Measurements from ENCODE around the gene CHODL. TPM values are rescaled to one million over a fixed set of nuclear protein-coding genes. Genes with fewer than 3 reads are reported as not detected.

The CHODL gene
- total RNA-seq, 1 experiment from 2014 or later: 3.4 TPM

- Mint-ChIP-seq H3K27ac (no peak overlapping the region), H3K27me3 (ENCODE audit: low read depth) (no peaks in the 10 kb centered on the region), H3K4me3 (no peak overlapping the region), H3K9me3 (no peaks in the 10 kb centered on the region), H3K4me1 (no peaks in the 10 kb centered on the region), H3K36me3 (ENCODE audit: insufficient read depth in 1 of 3, low read depth in 3 of 3) (peaks cover 0 to 1% (median 0%) of the 10 kb centered on the region in 3 experiments; a peak in 2 of 7 replicates)
- H2AK5ac ChIP-seq (ENCODE audit: insufficient read length, low read length): no peak overlapping the region
- no peak overlapping the region for H4K91ac ChIP-seq (ENCODE audit: insufficient read length, low read depth, low read length)
- H3K4ac ChIP-seq (ENCODE audit: low read depth, low read length): no peak overlapping the region
- no peak for DNase-seq
- no peak overlapping the region for H2BK5ac ChIP-seq (ENCODE audit: insufficient read length, low read length)
- no peak overlapping the region for H2AFZ ChIP-seq (ENCODE audit: low read length)
- peak; percentile 54 for TF ChIP-seq CTCF (conservative IDR thresholded peaks at IDR 0.05)
- no peak overlapping the region for H3K18ac ChIP-seq (ENCODE audit: insufficient read length, low read depth, low read length)
- no peak overlapping the region for H2BK120ac ChIP-seq (ENCODE audit: low read depth, low read length, poor library complexity, severe bottlenecking)
- no peaks in the 10 kb centered on the region for H3K79me1 ChIP-seq (ENCODE audit: insufficient read depth, low read depth, low read length, poor library complexity, severe bottlenecking)
- no peaks in the 10 kb centered on the region for H4K20me1 ChIP-seq (ENCODE audit: control insufficient read depth, insufficient read depth, insufficient read length)
- no peak overlapping the region for H3T11ph ChIP-seq (ENCODE audit: low read length)
- H2BK20ac ChIP-seq (ENCODE audit: low read depth, low read length, poor library complexity, severe bottlenecking): no peak overlapping the region
- no peaks in the 10 kb centered on the region for H3K4me1 ChIP-seq (ENCODE audit: insufficient read depth, low read length)
- H3K23ac ChIP-seq (ENCODE audit: insufficient read length, low read depth, low read length): no peak overlapping the region
- H3K27ac ChIP-seq (ENCODE audit: insufficient read length, low read depth, low read length): no peak overlapping the region
- no peaks in the 10 kb centered on the region for H3K27me3 ChIP-seq (ENCODE audit: insufficient read depth, low read length)
- H3K14ac ChIP-seq (ENCODE audit: insufficient read depth, low read length): no peak overlapping the region
- no peaks in the 10 kb centered on the region for H3K9me3 ChIP-seq (ENCODE audit: control insufficient read depth, low read depth, low read length)
- H4K8ac ChIP-seq (replicated peaks; ENCODE audit: insufficient read length, low read depth, low read length): no peak overlapping the region
- no peaks in the 10 kb centered on the region for H3K79me2 ChIP-seq (ENCODE audit: insufficient read depth, low read length)
- no peak overlapping the region for H2BK15ac ChIP-seq (ENCODE audit: low read depth, low read length)
- H3K23me2 ChIP-seq (ENCODE audit: insufficient read length, low read depth, low read length, poor library complexity, severe bottlenecking): no peaks in the 10 kb centered on the region
- no peak overlapping the region for H3K9ac ChIP-seq (ENCODE audit: extremely low read depth, insufficient read length, low read length)
- WGBS (ENCODE audit: extremely low coverage, insufficient read length, low lambda C conversion rate): no CpG with 5 or more reads among the region's 1 CpG
- H2BK12ac ChIP-seq (ENCODE audit: insufficient read length, low read depth, low read length): no peak overlapping the region
- H3K4me2 ChIP-seq (ENCODE audit: insufficient read depth, insufficient read length, low read length): no peak overlapping the region
- no peak overlapping the region for H4K5ac ChIP-seq (ENCODE audit: insufficient read length, low read depth, low read length)
- H3K56ac ChIP-seq (ENCODE audit: insufficient read length, low read depth, low read length): no peak overlapping the region
Observed at GRCh38 chr21:18204931-18205330, 39.7 kb upstream of the CHODL start.

Data from H9 (cell line).